ENCODE results near the gene HES5. TPM values are rescaled to one million over a fixed set of nuclear protein-coding genes. Genes with fewer than 3 reads are reported as not detected.
A peak's percentile ranks its signal among the peaks of the same experiment; 100 is the strongest.
"Not testable (repeated sequence)": the region's sequence is repeated elsewhere in the genome, so short reads cannot be mapped to it uniquely, and the experiment has no call there.

HES5 gene
- polyA plus RNA-seq, 2 donors, result 0.71 to 1.5 TPM

GRCh38 chr1:2555634-2556276 lies 25.7 kb upstream of the HES5 start:
- 2 to 10% methylated on average over 23 to 26 of the region's 26 CpGs for WGBS, 2 donors
- H3K4me1 ChIP-seq (ENCODE audit: control insufficient read depth in 2 of 2, insufficient read depth in 2 of 2, low read length in 1 of 2), result peaks cover 11 to 20% of the 10 kb centered on the region in 2 donors
- H3K9me3 ChIP-seq (ENCODE audit: control insufficient read depth in 2 of 2, insufficient read depth in 1 of 2, low read depth in 1 of 2, low read length in 1 of 2), result no peaks in the 10 kb centered on the region
- H3K4me3 ChIP-seq (ENCODE audit: low read depth in 1 of 2, low read length in 2 of 2), result peak overlapping the region; percentile 76 to 82
- no peaks in the 10 kb centered on the region for H3K27me3 ChIP-seq (ENCODE audit: control insufficient read depth in 1 of 2, insufficient read depth in 2 of 2, low read length in 2 of 2)
- peak overlapping the region; percentile 88 to 94 for H3K27ac ChIP-seq (ENCODE audit: low read depth in 2 of 2, low read length in 1 of 2)
- peaks cover 3 to 19% of the 10 kb centered on the region in 2 donors for H3K36me3 ChIP-seq (ENCODE audit: control insufficient read depth in 2 of 2, insufficient read depth in 2 of 2, low read length in 1 of 2)

GRCh38 chr1:2554621-2555387 lies 24.7 kb upstream of the HES5 start:
- Histone ChIP-seq H3K9me3 (ENCODE audit: control insufficient read depth in 2 of 2, insufficient read depth in 1 of 2, low read depth in 1 of 2, low read length in 1 of 2) (no peaks in the 10 kb centered on the region), H3K4me1 (ENCODE audit: control insufficient read depth in 2 of 2, insufficient read depth in 2 of 2, low read length in 1 of 2) (peaks cover 11 to 20% of the 10 kb centered on the region in 2 donors), H3K27ac (ENCODE audit: low read depth in 2 of 2, low read length in 1 of 2) (peak overlapping the region; percentile 88 to 94), H3K4me3 (ENCODE audit: low read depth in 1 of 2, low read length in 2 of 2) (no peak overlapping the region), H3K36me3 (ENCODE audit: control insufficient read depth in 2 of 2, insufficient read depth in 2 of 2, low read length in 1 of 2) (peaks cover 1 to 16% of the 10 kb centered on the region in 2 donors), H3K27me3 (ENCODE audit: control insufficient read depth in 1 of 2, insufficient read depth in 2 of 2, low read length in 2 of 2) (no peaks in the 10 kb centered on the region)
- WGBS, 2 donors, result 55 to 58% methylated on average over 19 of the region's 19 CpGs

- H3K27me3 ChIP-seq (ENCODE audit: control insufficient read depth in 1 of 2, insufficient read depth in 2 of 2, low read length in 2 of 2), result no peaks in the 10 kb centered on the region
- no peaks in the 10 kb centered on the region for H3K9me3 ChIP-seq (ENCODE audit: control insufficient read depth in 2 of 2, insufficient read depth in 1 of 2, low read depth in 1 of 2, low read length in 1 of 2)
- H3K36me3 ChIP-seq (ENCODE audit: control insufficient read depth in 2 of 2, insufficient read depth in 2 of 2, low read length in 1 of 2), result peaks cover 0 to 8% of the 10 kb centered on the region in 2 donors
- peaks cover 11 to 22% of the 10 kb centered on the region in 2 donors for H3K4me1 ChIP-seq (ENCODE audit: control insufficient read depth in 2 of 2, insufficient read depth in 2 of 2, low read length in 1 of 2)
- H3K4me3 ChIP-seq (ENCODE audit: low read depth in 1 of 2, low read length in 2 of 2), result no peak overlapping the region
- WGBS, 2 donors, result 88 to 89% methylated on average over 30 of the region's 30 CpGs
- no peak overlapping the region for H3K27ac ChIP-seq (ENCODE audit: low read depth in 2 of 2, low read length in 1 of 2)
Observed at GRCh38 chr1:2553871-2554620, 24.0 kb upstream of the HES5 start.

- H3K9me3 ChIP-seq (ENCODE audit: control insufficient read depth in 2 of 2, insufficient read depth in 1 of 2, low read depth in 1 of 2, low read length in 1 of 2); H3K4me3 ChIP-seq (ENCODE audit: low read depth in 1 of 2, low read length in 2 of 2); H3K27me3 ChIP-seq (ENCODE audit: control insufficient read depth in 1 of 2, insufficient read depth in 2 of 2, low read length in 2 of 2); H3K36me3 ChIP-seq (ENCODE audit: control insufficient read depth in 2 of 2, insufficient read depth in 2 of 2, low read length in 1 of 2); H3K27ac ChIP-seq (ENCODE audit: low read depth in 2 of 2, low read length in 1 of 2): not testable (repeated sequence)
- peaks cover 7 to 27% of the 10 kb centered on the region in 2 donors for H3K4me1 ChIP-seq (ENCODE audit: control insufficient read depth in 2 of 2, insufficient read depth in 2 of 2, low read length in 1 of 2)
- 73 to 80% methylated on average over 2 to 9 of the region's 9 CpGs for WGBS, 2 donors
Observed at GRCh38 chr1:2553076-2553475, 23.0 kb upstream of the HES5 start.

DNA sequence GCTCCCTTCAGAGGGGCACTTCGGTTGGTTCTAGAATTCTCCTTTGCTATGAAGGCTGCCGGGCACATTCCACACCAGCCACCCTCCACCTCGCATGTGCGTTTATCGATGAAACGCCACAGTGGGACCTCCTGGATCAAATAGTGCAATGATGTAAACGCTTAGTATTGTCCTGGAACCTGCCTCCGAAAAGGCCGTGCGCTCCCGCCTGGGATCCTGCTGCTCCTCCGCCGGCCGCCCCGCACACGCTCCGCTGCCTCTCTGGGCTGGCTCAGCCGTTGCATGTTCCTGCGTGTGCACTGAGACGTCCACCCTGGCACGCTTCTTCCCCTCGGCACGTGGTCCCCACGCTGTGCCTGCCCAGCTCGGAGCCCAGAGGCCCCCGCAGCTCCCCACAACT lies 22.1 kb upstream of the HES5 start:
- Histone ChIP-seq H3K4me1 (ENCODE audit: control insufficient read depth in 2 of 2, insufficient read depth in 2 of 2, low read length in 1 of 2) (peaks cover 2 to 26% of the 10 kb centered on the region in 2 donors), H3K4me3 (ENCODE audit: low read depth in 1 of 2, low read length in 2 of 2) (no peak overlapping the region), H3K27me3 (ENCODE audit: control insufficient read depth in 1 of 2, insufficient read depth in 2 of 2, low read length in 2 of 2) (no peaks in the 10 kb centered on the region), H3K36me3 (ENCODE audit: control insufficient read depth in 2 of 2, insufficient read depth in 2 of 2, low read length in 1 of 2) (no peaks in the 10 kb centered on the region), H3K27ac (ENCODE audit: low read depth in 2 of 2, low read length in 1 of 2) (no peak overlapping the region), H3K9me3 (ENCODE audit: control insufficient read depth in 2 of 2, insufficient read depth in 1 of 2, low read depth in 1 of 2, low read length in 1 of 2) (no peaks in the 10 kb centered on the region)
- 65 to 83% methylated on average over 25 to 26 of the region's 26 CpGs for WGBS, 2 donors

- 78% methylated on average over 9 of the region's 9 CpGs for WGBS, 2 donors
- H3K27ac ChIP-seq (ENCODE audit: low read depth in 2 of 2, low read length in 1 of 2), result not testable (repeated sequence)
Observed at GRCh38 chr1:2551544-2551943, 21.5 kb upstream of the HES5 start.

DNA sequence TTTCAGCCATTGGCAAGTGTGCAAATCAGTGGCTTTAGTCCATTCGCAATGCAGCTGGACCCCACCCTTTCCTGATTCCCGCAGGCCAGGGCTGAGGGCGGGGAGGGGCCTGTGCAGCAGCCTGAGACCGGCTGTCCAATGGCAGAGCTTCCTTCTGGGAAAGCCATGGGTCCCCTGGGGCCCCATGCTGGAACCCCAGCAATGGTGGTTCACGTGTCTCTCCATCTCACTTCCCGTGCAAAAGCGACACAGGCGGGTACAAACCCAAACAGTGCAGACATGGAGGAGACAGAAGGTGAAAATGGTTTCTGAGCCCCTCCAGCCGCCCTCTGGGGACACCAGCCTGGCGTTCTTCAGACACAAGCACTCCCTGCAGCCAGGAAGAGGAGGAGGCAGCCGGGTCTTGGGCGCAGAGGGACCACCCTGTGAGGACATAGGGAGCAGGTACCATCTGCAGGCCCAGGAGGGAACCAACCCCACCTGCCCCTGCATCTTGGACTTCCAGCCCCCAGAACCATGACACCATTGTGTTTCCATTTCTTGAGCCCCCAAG lies 20.3 kb upstream of the HES5 start:
- H3K4me3 ChIP-seq (ENCODE audit: low read depth in 1 of 2, low read length in 2 of 2); H3K27me3 ChIP-seq (ENCODE audit: control insufficient read depth in 1 of 2, insufficient read depth in 2 of 2, low read length in 2 of 2); H3K27ac ChIP-seq (ENCODE audit: low read depth in 2 of 2, low read length in 1 of 2); H3K36me3 ChIP-seq (ENCODE audit: control insufficient read depth in 2 of 2, insufficient read depth in 2 of 2, low read length in 1 of 2); H3K9me3 ChIP-seq (ENCODE audit: control insufficient read depth in 2 of 2, insufficient read depth in 1 of 2, low read depth in 1 of 2, low read length in 1 of 2): not testable (repeated sequence)
- H3K4me1 ChIP-seq (ENCODE audit: control insufficient read depth in 2 of 2, insufficient read depth in 2 of 2, low read length in 1 of 2), result peaks cover 4 to 22% of the 10 kb centered on the region in 2 donors
- WGBS, 2 donors, result 67 to 80% methylated on average over 9 to 12 of the region's 12 CpGs

More at GRCh38 chr1:2551544-2551943, 21.5 kb upstream of the HES5 start:
- not testable (repeated sequence) for H3K36me3 ChIP-seq (ENCODE audit: control insufficient read depth in 2 of 2, insufficient read depth in 2 of 2, low read length in 1 of 2); H3K9me3 ChIP-seq (ENCODE audit: control insufficient read depth in 2 of 2, insufficient read depth in 1 of 2, low read depth in 1 of 2, low read length in 1 of 2); H3K4me3 ChIP-seq (ENCODE audit: low read depth in 1 of 2, low read length in 2 of 2); H3K27me3 ChIP-seq (ENCODE audit: control insufficient read depth in 1 of 2, insufficient read depth in 2 of 2, low read length in 2 of 2)
- peaks cover 4 to 26% of the 10 kb centered on the region in 2 donors for H3K4me1 ChIP-seq (ENCODE audit: control insufficient read depth in 2 of 2, insufficient read depth in 2 of 2, low read length in 1 of 2)

- Histone ChIP-seq H3K4me1 (ENCODE audit: control insufficient read depth in 2 of 2, insufficient read depth in 2 of 2, low read length in 1 of 2) (peaks cover 4 to 22% of the 10 kb centered on the region in 2 donors), H3K27ac (ENCODE audit: low read depth in 2 of 2, low read length in 1 of 2) (peak overlapping the region; percentile 96 to 99)
- H3K4me3 ChIP-seq (ENCODE audit: low read depth in 1 of 2, low read length in 2 of 2); H3K27me3 ChIP-seq (ENCODE audit: control insufficient read depth in 1 of 2, insufficient read depth in 2 of 2, low read length in 2 of 2); H3K36me3 ChIP-seq (ENCODE audit: control insufficient read depth in 2 of 2, insufficient read depth in 2 of 2, low read length in 1 of 2); H3K9me3 ChIP-seq (ENCODE audit: control insufficient read depth in 2 of 2, insufficient read depth in 1 of 2, low read depth in 1 of 2, low read length in 1 of 2): not testable (repeated sequence)
- 76 to 77% methylated on average over 23 to 25 of the region's 28 CpGs for WGBS, 2 donors
Observed at GRCh38 chr1:2549367-2550029, 19.4 kb upstream of the HES5 start.

GRCh38 chr1:2548068-2548589 lies 18.1 kb upstream of the HES5 start:
- Histone ChIP-seq H3K27me3 (ENCODE audit: control insufficient read depth in 1 of 2, insufficient read depth in 2 of 2, low read length in 2 of 2) (no peaks in the 10 kb centered on the region), H3K9me3 (ENCODE audit: control insufficient read depth in 2 of 2, insufficient read depth in 1 of 2, low read depth in 1 of 2, low read length in 1 of 2) (no peaks in the 10 kb centered on the region), H3K4me3 (ENCODE audit: low read depth in 1 of 2, low read length in 2 of 2) (peak overlapping the region; percentile 3 to 50), H3K4me1 (ENCODE audit: control insufficient read depth in 2 of 2, insufficient read depth in 2 of 2, low read length in 1 of 2) (peaks cover 4 to 29% of the 10 kb centered on the region in 2 donors), H3K36me3 (ENCODE audit: control insufficient read depth in 2 of 2, insufficient read depth in 2 of 2, low read length in 1 of 2) (no peaks in the 10 kb centered on the region), H3K27ac (ENCODE audit: low read depth in 2 of 2, low read length in 1 of 2) (peak overlapping the region; percentile 96 to 99)
- WGBS, 2 donors, result 7% methylated on average over 17 of the region's 17 CpGs
